H1 (cell line): Measurements from ENCODE around the gene ACTR5. TPM values are rescaled to one million over a fixed set of nuclear protein-coding genes. Genes with fewer than 3 reads are reported as not detected.
A peak's percentile ranks its signal among the peaks of the same experiment; 100 is the strongest.

Source experiments
- ATF2 ChIP-seq: IDR thresholded peaks from 2 replicates; pipeline ENCODE4 v1.6.1; 2012; ENCODE audit warnings: low read length, inconsistent platforms
- BCL11A ChIP-seq, 2 experiments: IDR thresholded peaks; one replicate each; pipeline ENCODE4 v1.6.1; 2011; ENCODE audit warnings: low read depth in 2 of 2, low read length in 2 of 2, mild to moderate bottlenecking in 2 of 2
- CTCF ChIP-seq, 3 experiments: IDR thresholded peaks; 1 replicate in 2 of 3; 2 replicates in 1 of 3; pipeline versions ENCODE4 v1.5.1 to v1.6.1; 2011; ENCODE audit warnings: low read length in 3 of 3, mild to moderate bottlenecking in 3 of 3, inconsistent platforms in 2 of 3, low read depth in 1 of 3, moderate library complexity in 1 of 3; ENCODE audit not compliant: insufficient read depth in 1 of 3; ENCODE audit errors: control extremely low read depth in 1 of 3
- EGR1 ChIP-seq: IDR thresholded peaks from 2 replicates; pipeline ENCODE4 v1.6.1; 2011; ENCODE audit warnings: low read depth, low read length, borderline replicate concordance
- FOSL1 ChIP-seq: IDR thresholded peaks from 2 replicates; pipeline ENCODE4 v1.6.1; 2011; ENCODE audit warnings: mild to moderate bottlenecking, low read depth, low read length, moderate library complexity; ENCODE audit not compliant: insufficient read depth
- GABPA ChIP-seq: IDR thresholded peaks from 2 replicates; pipeline ENCODE4 v1.6.1; 2011; ENCODE audit warnings: mild to moderate bottlenecking, low read length, moderate library complexity, borderline replicate concordance; ENCODE audit not compliant: insufficient read depth
- HDAC2 ChIP-seq, 2 experiments: fragments of 300-600 bp in 1 of 2; sonication (generic) in 1 of 2; IDR thresholded peaks; 2 replicates each; pipeline ENCODE4 v1.6.1; 2011 to 2012; ENCODE audit warnings: low read depth in 2 of 2, low read length in 2 of 2, mild to moderate bottlenecking in 2 of 2, moderate library complexity in 2 of 2, borderline replicate concordance in 1 of 2, inconsistent platforms in 1 of 2
- JUND ChIP-seq: IDR thresholded peaks from 2 replicates; pipeline ENCODE4 v1.6.1; 2011; ENCODE audit warnings: mild to moderate bottlenecking, improper control_type of control experiment, low read length
- KDM4A ChIP-seq: IDR thresholded peaks from one replicate; pipeline ENCODE4 v1.7.1; 2012; ENCODE audit warnings: low read depth, mild to moderate bottlenecking, moderate library complexity, low read length, inconsistent platforms; ENCODE audit not compliant: severe bottlenecking
- KDM5A ChIP-seq: fragments of 200-600 bp; IDR thresholded peaks from 2 replicates; pipeline ENCODE4 v1.7.1; 2012; ENCODE audit warnings: mild to moderate bottlenecking, low read length, inconsistent platforms, mixed read lengths
- MAFK ChIP-seq: IDR thresholded peaks from 2 replicates; pipeline ENCODE4 v1.6.1; 2012; ENCODE audit warnings: low read depth, mild to moderate bottlenecking, improper control_type of control experiment, low read length
- MAX ChIP-seq: IDR thresholded peaks from 2 replicates; pipeline ENCODE4 v1.6.1; 2012; ENCODE audit warnings: inconsistent platforms
- NRF1 ChIP-seq: IDR thresholded peaks from 2 replicates; pipeline ENCODE4 v1.6.1; 2011; ENCODE audit warnings: mild to moderate bottlenecking, low read depth, low read length, improper control_type of control experiment
- RNF2 ChIP-seq: fragments of 200-900, 300-1000 bp; sonication (generic); IDR thresholded peaks from 2 replicates; pipeline ENCODE4 v1.7.1; 2016; ENCODE audit warnings: borderline replicate concordance, low read depth, mild to moderate bottlenecking, antibody characterized with exemption, low read length; ENCODE audit not compliant: poor library complexity, severe bottlenecking; ENCODE audit errors: missing control alignments
- RXRA ChIP-seq: IDR thresholded peaks from 2 replicates; pipeline ENCODE4 v1.6.1; 2011; ENCODE audit warnings: low read depth, mild to moderate bottlenecking, low read length, moderate library complexity; ENCODE audit not compliant: insufficient read depth
- TAF1 ChIP-seq: IDR thresholded peaks from 2 replicates; pipeline ENCODE4 v1.6.1; 2011; ENCODE audit warnings: mild to moderate bottlenecking, low read depth, low read length
- TBP ChIP-seq: IDR thresholded peaks from 2 replicates; pipeline ENCODE4 v1.6.1; 2011; ENCODE audit warnings: low read depth, low read length, improper control_type of control experiment
- TCF12 ChIP-seq: IDR thresholded peaks from 2 replicates; pipeline ENCODE4 v1.6.1; 2011; ENCODE audit warnings: low read depth, mild to moderate bottlenecking, low read length
- TEAD4 ChIP-seq: IDR thresholded peaks from 2 replicates; pipeline ENCODE4 v1.6.1; 2012; ENCODE audit warnings: low read depth, low read length, inconsistent platforms, mixed read lengths
- polyA plus RNA-seq, 7 experiments: library from polyadenylated mRNA; depleted of rRNA in 3 of 7; stranded (reverse) in 5 of 7; unstranded in 2 of 7; fragments of >200 nt in 5 of 7; fragments of 200-250 nt in 2 of 7; gene quantifications; 1 replicate in 5 of 7; 2 replicates in 1 of 7; 4 replicates in 1 of 7; pipeline versions ENCODE4 v1.2.1 to v1.2.3, GENCODE V29; 2011 to 2013; ENCODE audit warnings: missing spikeins in 2 of 7, mixed read lengths in 2 of 7
- total RNA-seq: library from RNA; stranded (reverse); fragmentation: NEBNext Ultra II Directional; extraction: Animal tissue kit (Norgen Biotek cat#: 25700); gene quantifications from 2 replicates; pipeline ENCODE4 v1.2.1, GENCODE V29; 2021

ACTR5 gene
- total and polyA plus RNA-seq, 2 of the 8 experiments (the other 6 are each of a cell fraction or from before 2014, with no cell fraction given): 10.4 to 14.4 TPM

- TF ChIP-seq CTCF (IDR thresholded peaks at IDR 0.05; ENCODE audit: control extremely low read depth in 1 of 3, insufficient read depth in 1 of 3, low read depth in 1 of 3, low read length in 3 of 3) (peak; percentile 90 to 99 (median 98)), EGR1 (peak; percentile 85), MAFK (no peak), RNF2 (no peak), MAX (peak; percentile 96), TBP (no peak), TAF1 (no peak), BCL11A (IDR thresholded peaks at IDR 0.05; ENCODE audit: low read depth in 2 of 2, low read length in 2 of 2) (no peak), TCF12 (0 out of 2 replicates have a peak, but pooled peaks have one; percentile 22), ATF2 (peak; percentile 62; the same call in 1 of the 2 replicates), RXRA (no peak), KDM5A (no peak), NRF1 (no peak), TEAD4 (no peak; the same call in 1 of the 2 replicates), HDAC2 (IDR thresholded peaks at IDR 0.05; ENCODE audit: borderline replicate concordance in 1 of 2, low read depth in 2 of 2, low read length in 2 of 2) (peak in 1 of 2 experiments; percentile 84; a peak in 2 of 4 replicates), JUND (no peak), GABPA (peak; percentile 62; the same call in 1 of the 2 replicates), KDM4A (peak; percentile 94), FOSL1 (no peak)
Measured at GRCh38 chr20:38730989-38731737, 17.1 kb upstream of the ACTR5 start (continued).
